Measurements from ENCODE around the gene TXNDC2.

- no peak for TF ChIP-seq CTCF (IDR thresholded peaks at IDR 0.05)
- no peak for TF ChIP-seq EP300 (IDR thresholded peaks at IDR 0.05)
Measured at GRCh38 chr18:9916808-9917207, 31.0 kb downstream of the TXNDC2 start.
